ENCODE results near the gene FSTL1.

The FSTL1 gene

DNA sequence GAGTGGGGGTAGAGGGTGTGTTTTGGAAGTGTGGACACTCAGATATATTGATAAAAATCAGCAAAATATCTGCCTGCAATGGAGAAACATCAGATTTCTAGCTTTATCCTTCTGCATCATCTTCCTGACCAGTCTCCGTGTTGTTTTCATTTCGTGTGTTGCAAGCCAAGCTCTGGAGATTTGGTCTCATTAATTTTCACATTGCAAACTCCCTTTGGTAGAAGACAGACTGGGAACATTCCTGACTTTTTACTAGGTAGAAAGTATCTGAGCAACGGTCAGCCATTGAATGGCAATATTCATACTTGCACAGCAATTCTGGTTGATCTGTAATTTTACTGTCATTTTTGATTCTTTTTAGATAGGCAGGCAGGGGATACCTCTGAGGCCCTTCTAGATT lies 30.4 kb downstream of the FSTL1 start:
- H3K4me1 ChIP-seq (ENCODE audit: control insufficient read depth in 1 of 2, insufficient read depth in 2 of 2, low read length in 2 of 2): peaks cover 21 to 22% of the 10 kb centered on the region in 2 donors
- no peaks in the 10 kb centered on the region for H3K27me3 ChIP-seq (ENCODE audit: control insufficient read depth in 1 of 2, insufficient read depth in 2 of 2, low read length in 2 of 2)
- H3K9me3 ChIP-seq (ENCODE audit: control insufficient read depth in 1 of 2, low read length in 2 of 2): no peaks in the 10 kb centered on the region
- no peak overlapping the region for H3K27ac ChIP-seq (ENCODE audit: low read depth, low read length)
- no peak overlapping the region for H3K9ac ChIP-seq (ENCODE audit: low read depth in 1 of 2, low read length in 2 of 2)
- H3K36me3 ChIP-seq (ENCODE audit: control insufficient read depth in 1 of 2, insufficient read depth in 2 of 2, low read length in 2 of 2): no peaks in the 10 kb centered on the region
- H3K4me3 ChIP-seq (ENCODE audit: low read depth in 1 of 2, low read length in 2 of 2): no peak overlapping the region

GRCh38 chr3:120419797-120420196 lies 31.0 kb downstream of the FSTL1 start:
- Histone ChIP-seq H3K27me3 (ENCODE audit: control insufficient read depth in 1 of 2, insufficient read depth in 2 of 2, low read length in 2 of 2) (no peaks in the 10 kb centered on the region), H3K4me3 (ENCODE audit: low read depth in 1 of 2, low read length in 2 of 2) (no peak overlapping the region), H3K36me3 (ENCODE audit: control insufficient read depth in 1 of 2, insufficient read depth in 2 of 2, low read length in 2 of 2) (no peaks in the 10 kb centered on the region), H3K9ac (ENCODE audit: low read depth in 1 of 2, low read length in 2 of 2) (no peak overlapping the region), H3K4me1 (ENCODE audit: control insufficient read depth in 1 of 2, insufficient read depth in 2 of 2, low read length in 2 of 2) (peaks cover 21 to 22% of the 10 kb centered on the region in 2 donors), H3K9me3 (ENCODE audit: control insufficient read depth in 1 of 2, low read length in 2 of 2) (no peaks in the 10 kb centered on the region), H3K27ac (ENCODE audit: low read depth, low read length) (no peak overlapping the region)

DNA sequence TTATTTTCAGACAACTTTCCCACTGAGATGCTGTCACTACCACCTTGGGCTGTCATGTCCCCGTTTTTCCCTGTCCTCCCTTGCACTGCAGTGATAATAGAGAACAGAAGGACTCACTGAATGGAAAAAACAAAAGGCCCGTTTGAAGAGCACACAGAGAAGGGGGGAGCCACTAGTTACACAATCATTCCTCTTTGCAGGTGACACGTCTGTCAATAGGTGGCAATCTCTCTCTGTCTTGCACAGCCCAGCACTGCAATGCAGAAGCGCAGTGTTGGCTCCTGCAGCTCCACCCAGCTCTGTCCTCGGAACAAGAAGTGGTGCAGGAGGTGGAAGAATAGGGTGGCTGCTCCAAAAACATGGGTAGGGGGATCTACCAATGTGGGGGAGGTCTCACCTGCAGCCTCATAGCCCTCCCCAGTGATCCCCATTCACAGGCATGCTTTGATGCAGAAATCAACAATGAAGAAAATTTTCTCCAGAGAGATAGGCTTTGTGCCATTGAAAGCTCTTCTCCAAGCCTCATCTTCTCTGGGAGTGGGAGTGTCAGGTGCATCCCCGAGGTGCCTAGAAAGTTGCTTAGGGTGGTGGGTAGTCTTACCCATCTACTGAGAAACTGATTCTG lies 31.8 kb downstream of the FSTL1 start:
- Histone ChIP-seq H3K9me3 (ENCODE audit: control insufficient read depth in 1 of 2, low read length in 2 of 2) (no peaks in the 10 kb centered on the region), H3K27me3 (ENCODE audit: control insufficient read depth in 1 of 2, insufficient read depth in 2 of 2, low read length in 2 of 2) (no peaks in the 10 kb centered on the region), H3K4me3 (ENCODE audit: low read depth in 1 of 2, low read length in 2 of 2) (peak overlapping the region in 1 of 2 donors; percentile 21), H3K9ac (ENCODE audit: low read depth in 1 of 2, low read length in 2 of 2) (peak overlapping the region; percentile 24 to 36), H3K27ac (ENCODE audit: low read depth, low read length) (no peak overlapping the region), H3K36me3 (ENCODE audit: control insufficient read depth in 1 of 2, insufficient read depth in 2 of 2, low read length in 2 of 2) (no peaks in the 10 kb centered on the region), H3K4me1 (ENCODE audit: control insufficient read depth in 1 of 2, insufficient read depth in 2 of 2, low read length in 2 of 2) (peaks cover 21 to 22% of the 10 kb centered on the region in 2 donors)

- Histone ChIP-seq H3K27ac (ENCODE audit: low read depth, low read length) (no peak overlapping the region), H3K27me3 (ENCODE audit: control insufficient read depth in 1 of 2, insufficient read depth in 2 of 2, low read length in 2 of 2) (no peaks in the 10 kb centered on the region), H3K36me3 (ENCODE audit: control insufficient read depth in 1 of 2, insufficient read depth in 2 of 2, low read length in 2 of 2) (no peaks in the 10 kb centered on the region), H3K4me1 (ENCODE audit: control insufficient read depth in 1 of 2, insufficient read depth in 2 of 2, low read length in 2 of 2) (peaks cover 22% of the 10 kb centered on the region in 2 donors), H3K9ac (ENCODE audit: low read depth in 1 of 2, low read length in 2 of 2) (peak overlapping the region; percentile 24 to 36), H3K4me3 (ENCODE audit: low read depth in 1 of 2, low read length in 2 of 2) (peak overlapping the region in 1 of 2 donors; percentile 21), H3K9me3 (ENCODE audit: control insufficient read depth in 1 of 2, low read length in 2 of 2) (no peaks in the 10 kb centered on the region)
Observed at GRCh38 chr3:120418446-120418845, 32.3 kb downstream of the FSTL1 start.

DNA sequence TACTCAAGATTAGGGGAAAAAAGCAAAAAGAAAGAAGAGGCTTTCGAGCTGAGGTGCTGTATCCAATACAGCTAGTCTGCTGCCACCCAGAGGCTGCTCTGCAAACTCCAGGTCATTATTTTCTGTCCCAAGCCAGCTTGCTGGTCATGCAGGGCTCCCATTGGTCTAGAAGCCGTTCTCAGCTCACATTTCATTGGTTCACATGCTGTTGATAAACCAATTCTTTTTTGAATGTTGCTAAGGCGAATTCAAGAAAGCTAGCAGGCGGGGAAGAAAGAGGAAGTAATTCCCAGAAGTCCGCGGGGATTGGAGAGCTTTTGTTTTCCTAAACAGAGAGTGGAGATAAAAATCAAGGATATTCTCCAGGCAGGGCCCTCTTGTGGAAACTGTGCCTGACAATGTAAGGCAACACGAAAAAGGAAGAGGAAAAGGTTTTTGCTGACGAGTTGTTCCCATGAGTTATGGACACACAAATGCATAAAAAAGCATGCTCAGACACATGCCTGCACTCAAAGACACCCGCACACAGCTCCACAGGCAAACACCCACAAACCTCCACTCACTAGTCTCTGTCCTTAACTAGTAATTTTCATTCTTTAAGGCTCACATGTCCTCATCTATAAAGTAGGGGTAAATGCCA lies 33.4 kb downstream of the FSTL1 start:
- H3K36me3 ChIP-seq (ENCODE audit: control insufficient read depth in 1 of 2, insufficient read depth in 2 of 2, low read length in 2 of 2): no peaks in the 10 kb centered on the region
- H3K9ac ChIP-seq (ENCODE audit: low read depth in 1 of 2, low read length in 2 of 2): peak overlapping the region in 1 of 2 donors; percentile 54
- no peak overlapping the region for H3K27ac ChIP-seq (ENCODE audit: low read depth, low read length)
- H3K4me3 ChIP-seq (ENCODE audit: low read depth in 1 of 2, low read length in 2 of 2): peak overlapping the region; percentile 45 to 63
- H3K9me3 ChIP-seq (ENCODE audit: control insufficient read depth in 1 of 2, low read length in 2 of 2): no peaks in the 10 kb centered on the region
- H3K27me3 ChIP-seq (ENCODE audit: control insufficient read depth in 1 of 2, insufficient read depth in 2 of 2, low read length in 2 of 2): no peaks in the 10 kb centered on the region
- peaks cover 22 to 28% of the 10 kb centered on the region in 2 donors for H3K4me1 ChIP-seq (ENCODE audit: control insufficient read depth in 1 of 2, insufficient read depth in 2 of 2, low read length in 2 of 2)

DNA sequence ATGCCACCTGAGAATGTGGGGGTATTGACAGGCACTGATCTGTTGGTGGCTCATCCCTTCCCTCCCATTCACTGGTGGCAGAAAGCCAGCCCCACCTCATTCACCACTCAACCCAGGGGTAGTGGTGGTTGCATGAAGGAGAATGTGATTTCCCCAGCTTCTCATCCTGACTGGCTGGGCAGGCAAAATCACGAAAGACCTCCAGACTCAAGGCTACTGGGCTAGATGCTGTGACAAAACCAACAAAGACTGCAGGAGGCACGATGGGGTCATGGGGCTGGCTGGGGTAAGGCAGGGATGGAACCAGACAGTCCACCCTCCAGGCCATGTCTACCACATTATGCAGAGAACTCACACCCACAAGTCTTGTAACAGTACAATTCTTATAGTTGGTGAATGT lies 33.9 kb downstream of the FSTL1 start:
- Histone ChIP-seq H3K4me3 (ENCODE audit: low read depth in 1 of 2, low read length in 2 of 2) (peak overlapping the region; percentile 19 to 45), H3K9ac (ENCODE audit: low read depth in 1 of 2, low read length in 2 of 2) (no peak overlapping the region), H3K4me1 (ENCODE audit: control insufficient read depth in 1 of 2, insufficient read depth in 2 of 2, low read length in 2 of 2) (peaks cover 22 to 28% of the 10 kb centered on the region in 2 donors), H3K27ac (ENCODE audit: low read depth, low read length) (no peak overlapping the region), H3K9me3 (ENCODE audit: control insufficient read depth in 1 of 2, low read length in 2 of 2) (no peaks in the 10 kb centered on the region), H3K36me3 (ENCODE audit: control insufficient read depth in 1 of 2, insufficient read depth in 2 of 2, low read length in 2 of 2) (no peaks in the 10 kb centered on the region), H3K27me3 (ENCODE audit: control insufficient read depth in 1 of 2, insufficient read depth in 2 of 2, low read length in 2 of 2) (no peaks in the 10 kb centered on the region)

- H3K27ac ChIP-seq (ENCODE audit: low read depth, low read length): no peak overlapping the region
- no peaks in the 10 kb centered on the region for H3K36me3 ChIP-seq (ENCODE audit: control insufficient read depth in 1 of 2, insufficient read depth in 2 of 2, low read length in 2 of 2)
- H3K4me1 ChIP-seq (ENCODE audit: control insufficient read depth in 1 of 2, insufficient read depth in 2 of 2, low read length in 2 of 2): peaks cover 22 to 28% of the 10 kb centered on the region in 2 donors
- no peaks in the 10 kb centered on the region for H3K9me3 ChIP-seq (ENCODE audit: control insufficient read depth in 1 of 2, low read length in 2 of 2)
- H3K9ac ChIP-seq (ENCODE audit: low read depth in 1 of 2, low read length in 2 of 2): no peak overlapping the region
- no peaks in the 10 kb centered on the region for H3K27me3 ChIP-seq (ENCODE audit: control insufficient read depth in 1 of 2, insufficient read depth in 2 of 2, low read length in 2 of 2)
- no peak overlapping the region for H3K4me3 ChIP-seq (ENCODE audit: low read depth in 1 of 2, low read length in 2 of 2)
Observed at GRCh38 chr3:120415756-120416155, 35.0 kb downstream of the FSTL1 start.

DNA sequence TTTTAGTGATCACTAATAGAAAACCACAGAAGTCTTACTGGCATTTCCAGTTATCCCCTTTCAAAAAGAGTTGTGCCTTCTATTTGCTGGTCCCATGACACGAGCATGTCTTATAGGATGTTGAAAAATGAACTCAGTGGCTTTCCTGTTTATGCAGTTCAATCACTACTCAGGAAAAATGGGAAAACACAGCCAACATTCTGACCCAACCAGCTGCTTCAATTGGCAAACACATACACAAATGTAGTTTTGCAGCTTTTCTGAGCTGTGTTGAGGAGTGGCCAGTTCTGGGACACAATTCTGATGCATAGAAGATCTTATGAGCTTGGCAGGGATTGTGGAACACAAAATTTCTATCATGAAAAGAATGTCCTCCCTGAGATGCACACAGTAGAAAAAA lies 40.3 kb downstream of the FSTL1 start:
- no peak overlapping the region for H3K9ac ChIP-seq (ENCODE audit: low read depth in 1 of 2, low read length in 2 of 2)

DNA sequence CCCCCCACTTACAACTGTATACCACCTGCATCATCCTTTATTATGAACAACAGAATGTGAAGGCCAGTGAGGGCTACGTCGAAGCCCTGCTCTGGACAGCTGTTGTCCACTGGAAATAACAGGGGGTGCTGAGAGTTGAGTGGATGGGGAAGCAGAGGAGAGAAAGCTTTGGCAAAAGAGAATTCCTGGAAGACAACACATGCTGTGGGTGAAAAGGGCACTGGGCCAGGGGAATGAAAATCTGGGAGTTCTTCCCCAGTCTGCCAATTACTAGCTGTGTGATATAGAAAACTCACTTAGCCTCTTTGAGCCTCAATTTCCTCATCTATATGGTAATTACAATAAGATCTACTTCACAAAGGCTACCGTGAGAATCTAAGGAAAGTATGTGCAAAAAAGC lies 40.7 kb downstream of the FSTL1 start:
- Histone ChIP-seq H3K4me1 (ENCODE audit: control insufficient read depth in 1 of 2, insufficient read depth in 2 of 2, low read length in 2 of 2) (peaks cover 0 to 6% of the 10 kb centered on the region in 2 donors), H3K9ac (ENCODE audit: low read depth in 1 of 2, low read length in 2 of 2) (no peak overlapping the region), H3K27me3 (ENCODE audit: control insufficient read depth in 1 of 2, insufficient read depth in 2 of 2, low read length in 2 of 2) (no peaks in the 10 kb centered on the region), H3K27ac (ENCODE audit: low read depth, low read length) (no peak overlapping the region), H3K9me3 (ENCODE audit: control insufficient read depth in 1 of 2, low read length in 2 of 2) (no peaks in the 10 kb centered on the region), H3K36me3 (ENCODE audit: control insufficient read depth in 1 of 2, insufficient read depth in 2 of 2, low read length in 2 of 2) (peaks cover under 1 to 9% of the 10 kb centered on the region in 2 donors), H3K4me3 (ENCODE audit: low read depth in 1 of 2, low read length in 2 of 2) (no peak overlapping the region)

More for the DNA sequence above, 40.3 kb downstream of the FSTL1 start:
- Histone ChIP-seq H3K4me1 (ENCODE audit: control insufficient read depth in 1 of 2, insufficient read depth in 2 of 2, low read length in 2 of 2) (peaks cover 0 to 6% of the 10 kb centered on the region in 2 donors), H3K9me3 (ENCODE audit: control insufficient read depth in 1 of 2, low read length in 2 of 2) (no peaks in the 10 kb centered on the region), H3K27ac (ENCODE audit: low read depth, low read length) (no peak overlapping the region), H3K27me3 (ENCODE audit: control insufficient read depth in 1 of 2, insufficient read depth in 2 of 2, low read length in 2 of 2) (no peaks in the 10 kb centered on the region), H3K4me3 (ENCODE audit: low read depth in 1 of 2, low read length in 2 of 2) (no peak overlapping the region), H3K36me3 (ENCODE audit: control insufficient read depth in 1 of 2, insufficient read depth in 2 of 2, low read length in 2 of 2) (peaks cover 0 to 9% of the 10 kb centered on the region in 2 donors)

DNA sequence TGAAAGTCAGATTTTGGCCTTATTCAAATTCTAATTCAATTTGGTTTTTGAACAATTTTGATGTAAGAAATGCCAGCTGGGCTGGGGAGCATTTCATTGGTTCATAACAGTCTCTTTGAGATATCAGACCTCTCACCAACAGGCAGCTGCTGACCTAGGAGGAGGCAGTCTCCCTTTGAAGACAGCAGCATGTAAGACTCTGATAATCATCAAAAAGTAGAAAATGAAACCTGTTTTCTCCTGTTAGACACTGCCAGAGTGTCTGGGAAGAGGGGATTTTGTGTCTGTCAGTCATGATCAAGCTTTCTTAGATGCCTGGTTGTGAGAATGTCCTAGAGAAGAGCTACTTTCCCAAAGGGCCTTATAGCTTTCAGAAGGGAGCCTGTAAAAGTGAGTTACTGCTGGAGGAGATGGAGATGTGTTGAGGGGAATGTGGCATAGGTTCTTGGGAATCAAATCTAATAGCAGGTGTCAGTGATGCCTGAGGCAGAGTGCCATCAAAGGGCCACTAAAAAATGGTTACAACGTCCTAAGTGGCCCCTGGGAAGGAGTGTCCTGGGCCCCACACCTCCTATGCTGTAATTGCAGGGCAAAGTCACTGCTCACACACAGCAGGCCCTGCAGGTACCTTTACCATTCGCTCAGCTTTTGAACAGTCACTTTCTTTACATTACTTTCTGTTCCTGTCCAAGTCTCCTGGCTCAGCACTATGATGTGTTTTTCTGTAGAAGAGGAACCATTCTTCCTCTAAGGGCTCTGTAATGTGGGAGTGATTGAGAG lies 43.1 kb downstream of the FSTL1 start:
- Histone ChIP-seq H3K27ac (ENCODE audit: low read depth, low read length) (no peak overlapping the region), H3K36me3 (ENCODE audit: control insufficient read depth in 1 of 2, insufficient read depth in 2 of 2, low read length in 2 of 2) (peaks cover 6 to 10% of the 10 kb centered on the region in 2 donors)

More for the DNA sequence above, 43.1 kb downstream of the FSTL1 start:
- Histone ChIP-seq H3K27me3 (ENCODE audit: control insufficient read depth in 1 of 2, insufficient read depth in 2 of 2, low read length in 2 of 2) (no peaks in the 10 kb centered on the region), H3K9me3 (ENCODE audit: control insufficient read depth in 1 of 2, low read length in 2 of 2) (no peaks in the 10 kb centered on the region), H3K9ac (ENCODE audit: low read depth in 1 of 2, low read length in 2 of 2) (no peak overlapping the region), H3K4me3 (ENCODE audit: low read depth in 1 of 2, low read length in 2 of 2) (no peak overlapping the region), H3K4me1 (ENCODE audit: control insufficient read depth in 1 of 2, insufficient read depth in 2 of 2, low read length in 2 of 2) (no peaks in the 10 kb centered on the region)
